Right ventricle myocardium inferior (tissue), 1 donor: ENCODE data around the gene FAR2. TPM values are rescaled to one million over a fixed set of nuclear protein-coding genes. Genes with fewer than 3 reads are reported as not detected.
A peak's percentile ranks its signal among the peaks of the same experiment; 100 is the strongest.
"Not testable (repeated sequence)": the region's sequence is repeated elsewhere in the genome, so short reads cannot be mapped to it uniquely, and the experiment has no call there.

ENCODE experiments used
- ATAC-seq: fragments of 200-7000 bp; cut with Tn5 transposase; one replicate; pipeline ENCODE4 v1.9.1; 2020; ENCODE audit warnings: mild to moderate bottlenecking, moderate library complexity
- DNase-seq: peaks from one replicate; pipeline ENCODE4 v3.0.0; 2021; ENCODE audit errors: missing footprints
- intact Hi-C: fragments of 100-400 bp; cut with DNase I; formaldehyde crosslinking; loops from one replicate; pipeline ENCODE4 v1.11.0; 2022
- total RNA-seq: library from RNA; stranded (reverse); fragmentation: NEBNext Ultra II Directional; extraction: Animal tissue kit (Norgen Biotek cat#: 25700); gene quantifications from one replicate; pipeline ENCODE4 v1.2.1, GENCODE V29; 2021
- donor health status: DM: no; HTN: yes; CAD: no; lungs with severe emphysema.

The FAR2 gene
- total RNA-seq, 1 donor from 2014 or later: 4.1 TPM

GRCh38 chr12:29253906-29254625, 105.0 kb downstream of the FAR2 start:
- intact Hi-C loops: no loop called here
- ATAC-seq (no peak), DNase-seq (no peak)

GRCh38 chr12:29255042-29255441, 106.0 kb downstream of the FAR2 start:
- ATAC-seq (peak; percentile 76), DNase-seq (no peak)
- intact Hi-C loops: no loop called here

GRCh38 chr12:29256598-29256997, 107.5 kb downstream of the FAR2 start:
- intact Hi-C loops: no loop called here
- ATAC-seq (no peak), DNase-seq (no peak)

GRCh38 chr12:29257687-29258086, 108.6 kb downstream of the FAR2 start:
- intact Hi-C loops, ATAC-seq, DNase-seq: not testable (repeated sequence)

GRCh38 chr12:29264424-29264823, 115.3 kb downstream of the FAR2 start:
- no peak for ATAC-seq
- intact Hi-C loops: no loop called here

GRCh38 chr12:29269706-29270408, 120.8 kb downstream of the FAR2 start:
- no peak for ATAC-seq

More at GRCh38 chr12:29264424-29264823, 115.3 kb downstream of the FAR2 start:
- no peak for DNase-seq

GRCh38 chr12:29270446-29270845, 121.4 kb downstream of the FAR2 start:
- intact Hi-C loops: no loop called here
- DNase-seq (no peak), ATAC-seq (no peak)

More at GRCh38 chr12:29269706-29270408, 120.8 kb downstream of the FAR2 start:
- DNase-seq: no peak
- intact Hi-C loops: no loop called here

- intact Hi-C loops: no loop called here
- ATAC-seq: no peak
- DNase-seq: no peak
Observed at GRCh38 chr12:29273178-29273843, 124.2 kb downstream of the FAR2 start.

GRCh38 chr12:29275834-29276233, 126.8 kb downstream of the FAR2 start:
- DNase-seq (no peak), ATAC-seq (no peak)
- intact Hi-C loops: no loop called here

GRCh38 chr12:29277231-29277630, 128.2 kb downstream of the FAR2 start:
- DNase-seq (no peak), ATAC-seq (no peak)
- intact Hi-C loops: no loop called here

GRCh38 chr12:29278673-29279420, 129.8 kb downstream of the FAR2 start:
- no peak for ATAC-seq
- DNase-seq: no peak
- intact Hi-C loops: no loop called here

- intact Hi-C loops: no loop called here
- no peak for DNase-seq
- no peak for ATAC-seq
Observed at GRCh38 chr12:29281371-29282005, 132.4 kb downstream of the FAR2 start.

GRCh38 chr12:29282031-29282816, 133.1 kb downstream of the FAR2 start:
- no peak for DNase-seq
- no peak for ATAC-seq
- intact Hi-C loops: no loop called here

- ATAC-seq: no peak
- intact Hi-C loops: no loop called here
Observed at GRCh38 chr12:29283969-29284700, 135.1 kb downstream of the FAR2 start.

GRCh38 chr12:29286081-29286790, 137.2 kb downstream of the FAR2 start:
- intact Hi-C loops: no loop called here
- no peak for ATAC-seq
- no peak for DNase-seq

More at GRCh38 chr12:29283969-29284700, 135.1 kb downstream of the FAR2 start:
- no peak for DNase-seq

GRCh38 chr12:29287622-29288021, 138.5 kb downstream of the FAR2 start:
- DNase-seq: no peak
- intact Hi-C loops: no loop called here
- ATAC-seq: no peak

GRCh38 chr12:29288031-29288430, 139.0 kb downstream of the FAR2 start:
- no peak for DNase-seq
- intact Hi-C loops: no loop called here
- no peak for ATAC-seq
